ENCODE measurements around the gene ARX.

The ARX gene

DNA sequence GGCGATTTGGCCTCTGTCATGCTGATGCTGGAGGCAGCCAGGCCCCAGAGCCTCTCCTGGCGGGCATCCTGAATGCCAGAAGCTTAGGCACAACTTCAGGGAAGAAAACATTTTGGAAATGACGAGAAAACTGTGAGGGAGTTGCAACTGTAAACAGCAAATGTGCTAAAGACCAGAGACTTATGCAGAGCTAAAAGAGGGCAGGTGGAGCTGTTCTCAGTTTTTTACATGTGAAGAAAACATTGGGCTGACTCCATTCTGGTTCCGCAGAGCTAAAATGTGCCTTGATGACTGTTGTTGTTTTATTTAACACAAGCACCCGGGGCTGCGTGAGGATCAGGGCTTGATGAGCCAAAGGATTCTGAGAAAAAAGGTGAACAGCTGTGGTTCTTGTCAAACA, 10.8 kb upstream of the ARX start:
- Histone ChIP-seq H3K9ac (ENCODE audit: low read depth, low read length) (no peak overlapping the region), H3K4me1 (ENCODE audit: control insufficient read depth, insufficient read depth, low read length) (peaks cover 8% of the 10 kb centered on the region), H3K4me2 (ENCODE audit: low read length) (no peak overlapping the region), H3K9me3 (replicated peaks; ENCODE audit: low read length) (no peaks in the 10 kb centered on the region), H3K4me3 (ENCODE audit: low read length) (no peak overlapping the region), H3K27me3 (ENCODE audit: control insufficient read depth, insufficient read depth, low read length) (peaks cover 15% of the 10 kb centered on the region), H3K36me3 (ENCODE audit: insufficient read depth, low read length) (no peaks in the 10 kb centered on the region)

DNA sequence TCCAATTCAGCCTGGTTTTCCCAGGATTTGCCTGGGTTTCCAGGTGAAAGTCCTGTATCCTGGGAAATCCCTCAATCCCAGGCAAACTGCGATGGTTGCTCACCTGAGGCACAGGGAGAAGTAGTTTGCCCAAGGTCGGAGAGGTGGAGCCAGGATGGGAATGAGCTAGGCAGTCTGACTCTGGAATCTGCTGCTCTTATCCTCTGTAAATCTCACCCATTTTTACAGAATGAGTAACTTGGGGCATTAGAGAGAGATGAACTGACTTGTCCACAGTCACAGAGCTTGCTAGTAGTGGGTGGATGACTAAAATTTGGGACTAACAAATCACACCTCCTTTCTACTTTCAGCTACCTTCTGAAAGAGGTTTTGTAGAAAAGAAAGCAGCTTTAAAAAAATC, 9.8 kb upstream of the ARX start:
- Histone ChIP-seq H3K27me3 (ENCODE audit: control insufficient read depth, insufficient read depth, low read length) (peaks cover 23% of the 10 kb centered on the region), H3K36me3 (ENCODE audit: insufficient read depth, low read length) (no peaks in the 10 kb centered on the region), H3K9ac (ENCODE audit: low read depth, low read length) (no peak overlapping the region), H3K9me3 (replicated peaks; ENCODE audit: low read length) (no peaks in the 10 kb centered on the region), H3K4me1 (ENCODE audit: control insufficient read depth, insufficient read depth, low read length) (peaks cover 8% of the 10 kb centered on the region), H3K4me2 (ENCODE audit: low read length) (no peak overlapping the region), H3K4me3 (ENCODE audit: low read length) (no peak overlapping the region)

DNA sequence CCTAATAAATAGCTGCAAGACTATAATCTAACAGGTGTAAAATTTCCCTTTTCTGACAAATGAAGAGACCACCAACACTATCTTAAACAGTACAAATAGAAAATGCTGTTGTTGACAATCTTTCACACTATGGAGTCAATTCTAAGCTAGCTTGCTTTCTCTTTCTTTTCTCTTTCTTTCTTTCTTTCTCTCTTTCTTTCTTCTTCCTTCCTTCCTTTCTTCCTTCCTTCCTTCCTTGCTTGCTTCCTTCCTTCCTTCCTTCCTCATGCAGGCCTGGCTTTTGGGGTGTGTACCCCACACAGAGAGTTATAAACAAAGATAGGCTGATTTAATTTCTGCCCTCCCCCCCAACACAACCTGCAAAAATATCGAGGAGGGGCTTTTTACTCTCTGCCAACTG, 8.1 kb upstream of the ARX start:
- Histone ChIP-seq H3K9me3 (replicated peaks; ENCODE audit: low read length) (no peaks in the 10 kb centered on the region), H3K27me3 (ENCODE audit: control insufficient read depth, insufficient read depth, low read length) (peaks cover 37% of the 10 kb centered on the region), H3K4me1 (ENCODE audit: control insufficient read depth, insufficient read depth, low read length) (peaks cover 3% of the 10 kb centered on the region), H3K36me3 (ENCODE audit: insufficient read depth, low read length) (no peaks in the 10 kb centered on the region), H3K4me3 (ENCODE audit: low read length) (no peak overlapping the region), H3K4me2 (ENCODE audit: low read length) (no peak overlapping the region), H3K9ac (ENCODE audit: low read depth, low read length) (no peak overlapping the region)

DNA sequence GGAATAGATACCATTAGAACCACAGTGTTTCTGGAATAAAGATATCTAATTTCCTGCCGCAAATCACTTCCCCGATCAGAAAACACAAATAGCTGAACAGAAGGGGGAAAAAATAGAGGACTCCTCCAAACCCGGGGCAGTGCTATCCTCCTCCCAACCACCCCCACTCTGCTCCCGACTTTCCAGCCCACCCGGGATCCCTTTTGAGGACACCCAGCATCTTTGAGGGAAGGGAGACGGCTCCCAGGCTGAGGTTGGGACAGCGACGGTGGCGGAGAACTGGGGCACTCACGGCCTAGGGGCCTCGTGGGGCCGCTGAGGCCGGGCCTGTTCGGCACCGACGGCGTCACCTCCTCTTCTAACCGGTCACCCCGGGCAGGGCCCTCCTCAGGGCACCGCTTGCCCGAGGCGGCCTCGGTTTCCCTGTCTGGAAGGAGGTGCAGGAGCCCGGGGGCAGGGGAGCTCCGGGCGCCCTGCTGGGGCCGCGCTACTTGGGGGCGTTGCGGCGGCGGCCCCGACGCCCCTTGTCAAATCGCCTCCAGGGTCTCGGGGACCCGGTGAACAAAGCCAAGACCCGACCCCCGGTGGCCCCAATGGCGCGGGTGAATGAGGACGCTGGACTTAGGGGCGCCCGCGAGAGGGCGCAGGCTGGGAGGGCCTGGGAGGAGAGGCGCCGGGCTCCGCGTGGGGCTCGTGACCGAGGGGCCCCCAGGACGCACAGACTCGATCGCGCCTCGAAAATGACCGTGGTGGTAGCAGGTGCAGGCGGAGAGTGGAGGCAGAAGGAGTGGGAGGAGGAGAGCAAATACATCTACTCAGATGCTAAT, 6.9 kb upstream of the ARX start:
- no peaks in the 10 kb centered on the region for H3K36me3 ChIP-seq (ENCODE audit: insufficient read depth, low read length)
- H3K27me3 ChIP-seq (ENCODE audit: control insufficient read depth, insufficient read depth, low read length): peaks cover 45% of the 10 kb centered on the region
- H3K4me1 ChIP-seq (ENCODE audit: control insufficient read depth, insufficient read depth, low read length): no peaks in the 10 kb centered on the region
- H3K9ac ChIP-seq (ENCODE audit: low read depth, low read length): no peak overlapping the region
- no peak overlapping the region for H3K4me3 ChIP-seq (ENCODE audit: low read length)
- H3K9me3 ChIP-seq (replicated peaks; ENCODE audit: low read length): no peaks in the 10 kb centered on the region
- no peak overlapping the region for H3K4me2 ChIP-seq (ENCODE audit: low read length)

DNA sequence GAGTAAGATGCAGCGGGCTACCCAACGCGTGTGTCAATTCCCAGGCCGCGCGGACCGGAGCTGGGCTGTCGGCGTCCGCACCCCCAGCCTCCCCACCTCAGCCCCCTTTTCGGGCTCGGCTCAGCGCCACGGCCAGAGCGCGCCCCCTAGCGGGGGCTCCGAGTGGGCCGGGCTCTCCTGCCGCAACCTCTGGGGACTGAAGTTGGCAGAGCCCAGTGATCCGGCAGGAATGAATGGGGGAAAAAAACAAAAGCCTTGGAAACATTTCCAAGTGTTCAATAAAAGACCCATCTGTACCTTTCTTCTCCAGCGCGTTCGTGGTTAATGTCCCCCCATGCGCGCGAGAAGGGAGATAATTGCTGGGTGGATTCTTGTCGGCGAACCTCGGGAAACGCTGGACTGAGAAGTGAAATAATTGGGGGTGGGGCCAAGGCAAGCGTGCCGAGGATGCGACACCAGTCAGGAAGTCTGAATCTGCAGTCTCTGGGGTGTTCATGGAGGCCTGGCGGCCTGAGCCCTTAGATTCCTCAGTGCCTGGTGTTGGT, 5.2 kb upstream of the ARX start:
- no peak overlapping the region for H3K9ac ChIP-seq (ENCODE audit: low read depth, low read length)
- H3K4me3 ChIP-seq (ENCODE audit: low read length): peak overlapping the region; percentile 11
- no peaks in the 10 kb centered on the region for H3K36me3 ChIP-seq (ENCODE audit: insufficient read depth, low read length)
- peaks cover 62% of the 10 kb centered on the region for H3K27me3 ChIP-seq (ENCODE audit: control insufficient read depth, insufficient read depth, low read length)
- no peaks in the 10 kb centered on the region for H3K9me3 ChIP-seq (replicated peaks; ENCODE audit: low read length)
- H3K4me1 ChIP-seq (ENCODE audit: control insufficient read depth, insufficient read depth, low read length): no peaks in the 10 kb centered on the region
- H3K4me2 ChIP-seq (ENCODE audit: low read length): peak overlapping the region; percentile 64

DNA sequence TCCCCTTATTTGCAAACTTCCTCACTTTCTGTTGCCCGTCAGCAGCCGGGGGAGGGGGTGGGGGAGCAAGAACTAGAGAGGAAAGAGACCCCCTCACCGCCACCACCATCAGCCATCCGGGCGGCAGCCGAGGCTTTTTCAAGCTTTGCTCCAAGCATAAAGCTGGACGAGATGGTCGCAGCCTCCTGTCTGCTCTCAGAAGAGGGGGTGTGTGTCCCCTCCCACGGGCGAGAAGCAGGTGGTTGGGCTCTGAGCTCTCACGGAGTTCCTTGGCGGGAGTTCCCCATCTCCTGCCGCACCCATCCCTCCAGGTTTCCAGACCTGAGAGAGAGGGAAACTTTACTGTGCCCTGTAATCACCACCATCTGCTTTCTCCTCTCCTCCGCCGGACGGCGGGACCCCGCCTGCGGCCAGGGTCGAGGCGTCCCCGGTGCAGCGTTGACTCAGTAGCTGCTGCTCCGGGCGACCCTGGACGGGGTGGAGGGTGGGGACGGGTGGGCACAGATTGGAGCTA, 4.7 kb upstream of the ARX start:
- H3K4me2 ChIP-seq (ENCODE audit: low read length): peak overlapping the region; percentile 64
- H3K36me3 ChIP-seq (ENCODE audit: insufficient read depth, low read length): no peaks in the 10 kb centered on the region
- peak overlapping the region; percentile 11 for H3K4me3 ChIP-seq (ENCODE audit: low read length)
- H3K9me3 ChIP-seq (replicated peaks; ENCODE audit: low read length): no peaks in the 10 kb centered on the region
- H3K27me3 ChIP-seq (ENCODE audit: control insufficient read depth, insufficient read depth, low read length): peaks cover 66% of the 10 kb centered on the region
- H3K4me1 ChIP-seq (ENCODE audit: control insufficient read depth, insufficient read depth, low read length): no peaks in the 10 kb centered on the region
- no peak overlapping the region for H3K9ac ChIP-seq (ENCODE audit: low read depth, low read length)

DNA sequence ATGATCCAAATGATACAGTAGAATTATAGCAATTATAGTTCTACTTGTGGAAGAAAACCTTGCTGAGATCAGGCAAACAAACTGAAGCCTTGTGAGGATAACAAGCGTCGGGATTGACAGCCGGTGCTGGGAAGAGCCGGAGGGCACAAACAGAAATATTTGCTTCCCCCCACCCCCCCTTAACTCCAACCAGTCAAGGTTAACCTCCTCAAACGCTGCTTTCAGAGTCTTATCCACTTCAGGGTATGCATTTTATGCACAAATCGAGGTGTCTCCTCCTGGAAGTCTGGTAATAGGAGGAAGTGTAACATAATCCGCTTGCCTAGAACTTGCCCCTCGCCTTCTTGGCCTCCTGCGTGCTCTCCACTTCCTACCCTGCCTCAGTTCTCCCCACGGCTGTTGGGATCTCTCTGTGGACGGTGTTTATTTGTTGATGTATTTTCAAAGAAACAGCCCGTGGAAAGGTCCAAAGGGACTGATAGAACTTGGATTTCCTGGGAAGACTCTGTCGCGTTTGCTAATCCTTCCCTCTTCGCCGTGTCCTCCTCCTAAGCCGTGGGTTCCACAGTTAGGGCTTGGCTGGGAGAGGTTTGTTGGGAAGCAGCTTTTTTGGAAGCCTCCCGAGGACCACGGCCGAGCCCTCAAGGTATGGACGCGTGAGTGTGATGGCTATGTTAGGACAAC, 4.1 kb upstream of the ARX start:
- H3K36me3 ChIP-seq (ENCODE audit: insufficient read depth, low read length): no peaks in the 10 kb centered on the region
- no peak overlapping the region for H3K4me3 ChIP-seq (ENCODE audit: low read length)
- H3K9ac ChIP-seq (ENCODE audit: low read depth, low read length): no peak overlapping the region
- no peaks in the 10 kb centered on the region for H3K4me1 ChIP-seq (ENCODE audit: control insufficient read depth, insufficient read depth, low read length)
- H3K4me2 ChIP-seq (ENCODE audit: low read length): no peak overlapping the region
- H3K27me3 ChIP-seq (ENCODE audit: control insufficient read depth, insufficient read depth, low read length): peaks cover 70% of the 10 kb centered on the region
- no peaks in the 10 kb centered on the region for H3K9me3 ChIP-seq (replicated peaks; ENCODE audit: low read length)

DNA sequence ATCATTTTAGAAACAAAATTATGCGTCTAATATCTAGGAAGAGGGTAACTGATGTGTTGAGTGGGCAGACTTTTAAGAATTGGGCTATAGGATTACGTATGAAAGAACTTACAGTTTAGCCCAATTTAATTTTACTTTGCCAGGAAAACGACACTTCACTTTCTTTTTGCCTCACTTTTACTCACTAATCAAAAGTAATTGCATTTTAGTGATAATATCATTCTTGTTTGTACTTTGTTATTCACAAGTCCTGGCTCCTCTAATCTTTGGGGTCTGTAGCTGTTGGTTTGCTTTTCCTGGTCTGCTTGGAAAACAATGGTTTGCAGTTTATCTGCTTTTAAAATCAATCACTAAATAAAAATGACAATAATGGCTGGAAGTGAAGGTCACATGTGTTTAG, 2.9 kb upstream of the ARX start:
- peaks cover 73% of the 10 kb centered on the region for H3K27me3 ChIP-seq (ENCODE audit: control insufficient read depth, insufficient read depth, low read length)
- no peaks in the 10 kb centered on the region for H3K36me3 ChIP-seq (ENCODE audit: insufficient read depth, low read length)
- no peaks in the 10 kb centered on the region for H3K9me3 ChIP-seq (replicated peaks; ENCODE audit: low read length)
- H3K4me1 ChIP-seq (ENCODE audit: control insufficient read depth, insufficient read depth, low read length): no peaks in the 10 kb centered on the region
- no peak overlapping the region for H3K4me3 ChIP-seq (ENCODE audit: low read length)
- H3K9ac ChIP-seq (ENCODE audit: low read depth, low read length): no peak overlapping the region
- no peak overlapping the region for H3K4me2 ChIP-seq (ENCODE audit: low read length)

DNA sequence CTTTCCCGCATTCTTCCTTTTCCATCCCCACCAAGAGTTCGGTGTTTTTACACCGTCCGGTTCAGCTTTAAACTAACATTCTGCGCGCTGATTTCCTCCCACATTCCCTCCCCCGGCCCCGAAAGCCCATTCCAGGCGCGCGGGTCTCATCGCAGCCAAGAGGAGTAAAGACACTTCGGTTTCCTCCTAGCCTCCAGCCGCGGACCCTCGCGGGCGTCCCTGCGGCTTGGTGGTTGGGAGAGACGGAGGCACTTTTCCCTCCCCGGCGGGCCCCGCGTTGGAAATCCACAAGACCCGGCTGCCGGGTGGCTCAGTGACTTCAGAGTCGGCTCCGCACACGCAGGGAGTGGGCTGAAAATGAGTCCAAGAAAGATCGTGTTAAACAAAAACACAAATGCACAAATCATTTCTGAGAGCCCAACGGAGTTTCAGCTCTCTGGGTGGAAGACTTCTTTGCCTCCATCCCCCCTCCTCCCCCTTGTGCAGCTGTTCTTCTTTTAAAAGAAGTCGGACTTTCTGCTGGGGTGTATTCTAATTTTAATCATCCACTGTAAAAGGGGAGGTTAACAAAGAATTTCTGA, 2.0 kb upstream of the ARX start:
- H3K4me1 ChIP-seq (ENCODE audit: control insufficient read depth, insufficient read depth, low read length): no peaks in the 10 kb centered on the region
- H3K4me3 ChIP-seq (ENCODE audit: low read length): peak overlapping the region; percentile 31
- H3K9me3 ChIP-seq (replicated peaks; ENCODE audit: low read length): no peaks in the 10 kb centered on the region
- H3K27me3 ChIP-seq (ENCODE audit: control insufficient read depth, insufficient read depth, low read length): peaks cover 72% of the 10 kb centered on the region
- H3K9ac ChIP-seq (ENCODE audit: low read depth, low read length): no peak overlapping the region
- no peaks in the 10 kb centered on the region for H3K36me3 ChIP-seq (ENCODE audit: insufficient read depth, low read length)
- peak overlapping the region; percentile 66 for H3K4me2 ChIP-seq (ENCODE audit: low read length)

DNA sequence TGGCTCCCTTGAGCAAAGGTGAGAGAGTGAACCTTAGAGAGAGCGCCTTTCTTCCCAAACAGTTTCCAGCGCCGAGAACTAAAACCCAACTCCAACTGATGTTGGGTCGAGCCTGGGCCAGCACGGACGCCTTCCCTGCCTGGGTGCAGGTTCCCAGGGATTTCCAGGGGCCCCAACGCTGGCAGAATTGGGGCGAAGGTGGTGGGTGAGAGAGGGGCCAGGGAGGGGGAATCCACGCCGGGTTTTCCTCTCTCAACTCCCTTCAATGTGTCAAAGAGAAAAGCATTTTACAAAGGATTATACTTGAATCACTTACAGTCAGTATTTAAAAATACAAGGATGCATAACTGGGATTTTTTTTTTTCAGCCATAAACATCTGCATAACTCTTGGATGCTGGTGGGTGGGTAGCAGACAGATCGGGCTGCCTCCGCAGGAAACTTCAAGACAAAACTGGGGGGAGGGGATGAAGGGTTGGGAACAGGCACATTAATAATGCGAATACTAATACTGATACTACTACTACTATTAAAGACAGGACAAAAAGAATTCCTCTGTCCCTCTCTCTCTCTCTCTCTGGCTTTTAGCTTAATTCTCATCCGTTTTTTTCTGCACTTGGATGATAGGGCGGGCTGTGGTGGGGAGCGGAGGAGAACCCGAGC, 1.3 kb upstream of the ARX start:
- Histone ChIP-seq H3K4me2 (ENCODE audit: low read length) (peak overlapping the region; percentile 66), H3K27me3 (ENCODE audit: control insufficient read depth, insufficient read depth, low read length) (peaks cover 73% of the 10 kb centered on the region), H3K36me3 (ENCODE audit: insufficient read depth, low read length) (no peaks in the 10 kb centered on the region), H3K9ac (ENCODE audit: low read depth, low read length) (no peak overlapping the region), H3K4me1 (ENCODE audit: control insufficient read depth, insufficient read depth, low read length) (no peaks in the 10 kb centered on the region), H3K9me3 (replicated peaks; ENCODE audit: low read length) (no peaks in the 10 kb centered on the region), H3K4me3 (ENCODE audit: low read length) (no peak overlapping the region)

DNA sequence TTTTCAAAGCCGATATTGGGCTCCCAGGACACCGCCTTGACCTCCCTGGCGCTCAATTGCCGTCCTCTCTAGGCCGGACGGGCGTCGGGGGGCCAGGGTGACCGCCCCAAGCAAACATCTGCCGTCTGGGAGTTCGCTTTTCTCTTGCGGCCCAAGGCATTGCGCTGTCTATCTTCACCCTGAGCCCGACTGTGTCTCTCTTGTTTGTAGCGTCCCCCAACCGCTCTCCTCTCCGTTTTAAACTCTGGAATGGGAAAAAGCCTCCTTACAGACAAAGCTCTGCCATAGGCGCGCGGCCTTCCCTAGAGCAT, 551 bp upstream of the ARX start:
- Histone ChIP-seq H3K4me3 (ENCODE audit: low read length) (no peak overlapping the region), H3K27me3 (ENCODE audit: control insufficient read depth, insufficient read depth, low read length) (peaks cover 73% of the 10 kb centered on the region), H3K4me2 (ENCODE audit: low read length) (no peak overlapping the region), H3K4me1 (ENCODE audit: control insufficient read depth, insufficient read depth, low read length) (no peaks in the 10 kb centered on the region), H3K9me3 (replicated peaks; ENCODE audit: low read length) (no peaks in the 10 kb centered on the region), H3K36me3 (ENCODE audit: insufficient read depth, low read length) (no peaks in the 10 kb centered on the region), H3K9ac (ENCODE audit: low read depth, low read length) (no peak overlapping the region)

Measured in skeletal muscle satellite cell (primary cell).